ENCODE results near the gene MANSC1.
"Not testable (repeated sequence)": the region's sequence is repeated elsewhere in the genome, so short reads cannot be mapped to it uniquely, and the experiment has no call there.

MANSC1 gene

GRCh38 chr12:12319451-12320183 lies 30.4 kb downstream of the MANSC1 start:
- Mint-ChIP-seq H3K27me3 (peaks cover 3% of the 10 kb centered on the region), H3K9me3 (ENCODE audit: low read depth) (no peaks in the 10 kb centered on the region), H3K36me3 (peaks cover 2% of the 10 kb centered on the region), H3K4me1 (ENCODE audit: low read depth) (no peaks in the 10 kb centered on the region), H3K27ac (no peak overlapping the region), H3K4me3 (no peak overlapping the region)

GRCh38 chr12:12315838-12316237 lies 34.2 kb downstream of the MANSC1 start:
- Mint-ChIP-seq H3K9me3 (ENCODE audit: low read depth) (no peaks in the 10 kb centered on the region), H3K4me1 (ENCODE audit: low read depth) (peaks cover 2% of the 10 kb centered on the region), H3K36me3 (peaks cover 2% of the 10 kb centered on the region), H3K4me3 (no peak overlapping the region), H3K27me3 (peaks cover 4% of the 10 kb centered on the region), H3K27ac (no peak overlapping the region)

- not testable (repeated sequence) for H3K9me3 Mint-ChIP-seq (ENCODE audit: low read depth); H3K27ac Mint-ChIP-seq; H3K4me3 Mint-ChIP-seq; H3K27me3 Mint-ChIP-seq; H3K4me1 Mint-ChIP-seq (ENCODE audit: low read depth); H3K36me3 Mint-ChIP-seq
These were observed 39.3 kb downstream of the MANSC1 start for GRCh38 chr12:12310695-12311094.

GRCh38 chr12:12305568-12306300 lies 44.3 kb downstream of the MANSC1 start:
- Mint-ChIP-seq H3K27me3 (no peaks in the 10 kb centered on the region), H3K4me1 (ENCODE audit: low read depth) (no peaks in the 10 kb centered on the region), H3K9me3 (ENCODE audit: low read depth) (peaks cover 3% of the 10 kb centered on the region), H3K36me3 (no peaks in the 10 kb centered on the region), H3K27ac (no peak overlapping the region), H3K4me3 (no peak overlapping the region)

- peaks cover 3% of the 10 kb centered on the region for H3K9me3 Mint-ChIP-seq (ENCODE audit: low read depth)
- no peak overlapping the region for H3K4me3 Mint-ChIP-seq
- no peaks in the 10 kb centered on the region for H3K36me3 Mint-ChIP-seq
- H3K27me3 Mint-ChIP-seq = no peaks in the 10 kb centered on the region
- no peak overlapping the region for H3K27ac Mint-ChIP-seq
- no peaks in the 10 kb centered on the region for H3K4me1 Mint-ChIP-seq (ENCODE audit: low read depth)
These were observed 47.1 kb downstream of the MANSC1 start for GRCh38 chr12:12302976-12303375.

- no peaks in the 10 kb centered on the region for H3K36me3 Mint-ChIP-seq
- peaks cover 3% of the 10 kb centered on the region for H3K9me3 Mint-ChIP-seq (ENCODE audit: low read depth)
- H3K4me1 Mint-ChIP-seq (ENCODE audit: low read depth) = no peaks in the 10 kb centered on the region
- no peaks in the 10 kb centered on the region for H3K27me3 Mint-ChIP-seq
- no peak overlapping the region for H3K4me3 Mint-ChIP-seq
- no peak overlapping the region for H3K27ac Mint-ChIP-seq
These were observed 48.9 kb downstream of the MANSC1 start for GRCh38 chr12:12301122-12301521.

- Mint-ChIP-seq H3K4me1 (ENCODE audit: low read depth) (no peaks in the 10 kb centered on the region), H3K4me3 (no peak overlapping the region), H3K9me3 (ENCODE audit: low read depth) (no peaks in the 10 kb centered on the region)
These were observed 52.7 kb downstream of the MANSC1 start for GRCh38 chr12:12297201-12297830.

GRCh38 chr12:12294215-12295005 lies 55.6 kb downstream of the MANSC1 start:
- Mint-ChIP-seq H3K4me1 (ENCODE audit: low read depth) (peaks cover 8% of the 10 kb centered on the region), H3K27me3 (peaks cover 2% of the 10 kb centered on the region), H3K36me3 (no peaks in the 10 kb centered on the region), H3K9me3 (ENCODE audit: low read depth) (no peaks in the 10 kb centered on the region), H3K4me3 (no peak overlapping the region), H3K27ac (no peak overlapping the region)

More at GRCh38 chr12:12297201-12297830, 52.7 kb downstream of the MANSC1 start:
- Mint-ChIP-seq H3K36me3 (no peaks in the 10 kb centered on the region), H3K27ac (no peak overlapping the region), H3K27me3 (peaks cover 2% of the 10 kb centered on the region)

GRCh38 chr12:12290206-12290605 lies 59.8 kb downstream of the MANSC1 start:
- no peaks in the 10 kb centered on the region for H3K9me3 Mint-ChIP-seq (ENCODE audit: low read depth)
- no peaks in the 10 kb centered on the region for H3K27me3 Mint-ChIP-seq
- H3K36me3 Mint-ChIP-seq = no peaks in the 10 kb centered on the region
- H3K27ac Mint-ChIP-seq = no peak overlapping the region
- H3K4me1 Mint-ChIP-seq (ENCODE audit: low read depth) = peaks cover 8% of the 10 kb centered on the region
- no peak overlapping the region for H3K4me3 Mint-ChIP-seq

GRCh38 chr12:12286441-12286840 lies 63.6 kb downstream of the MANSC1 start:
- Mint-ChIP-seq H3K4me1 (ENCODE audit: low read depth) (peaks cover 8% of the 10 kb centered on the region), H3K4me3 (no peak overlapping the region), H3K27ac (no peak overlapping the region), H3K27me3 (no peaks in the 10 kb centered on the region), H3K9me3 (ENCODE audit: low read depth) (no peaks in the 10 kb centered on the region), H3K36me3 (no peaks in the 10 kb centered on the region)

- no peak overlapping the region for H3K27ac Mint-ChIP-seq
- H3K9me3 Mint-ChIP-seq (ENCODE audit: low read depth) = peaks cover 1% of the 10 kb centered on the region
- H3K4me3 Mint-ChIP-seq = no peak overlapping the region
- H3K27me3 Mint-ChIP-seq = peaks cover 2% of the 10 kb centered on the region
- no peaks in the 10 kb centered on the region for H3K36me3 Mint-ChIP-seq
- H3K4me1 Mint-ChIP-seq (ENCODE audit: low read depth) = no peaks in the 10 kb centered on the region
These were observed 67.1 kb downstream of the MANSC1 start for GRCh38 chr12:12282761-12283425.

- no peak overlapping the region for H3K4me3 Mint-ChIP-seq
- H3K27me3 Mint-ChIP-seq = peaks cover 2% of the 10 kb centered on the region
- H3K36me3 Mint-ChIP-seq = no peaks in the 10 kb centered on the region
- H3K9me3 Mint-ChIP-seq (ENCODE audit: low read depth) = peaks cover 6% of the 10 kb centered on the region
- H3K27ac Mint-ChIP-seq = no peak overlapping the region
- H3K4me1 Mint-ChIP-seq (ENCODE audit: low read depth) = no peaks in the 10 kb centered on the region
These were observed 67.8 kb downstream of the MANSC1 start for GRCh38 chr12:12282202-12282601.

- no peak overlapping the region for H3K4me3 Mint-ChIP-seq
- H3K36me3 Mint-ChIP-seq = no peaks in the 10 kb centered on the region
- no peaks in the 10 kb centered on the region for H3K4me1 Mint-ChIP-seq (ENCODE audit: low read depth)
- H3K9me3 Mint-ChIP-seq (ENCODE audit: low read depth) = peaks cover 9% of the 10 kb centered on the region
- H3K27me3 Mint-ChIP-seq = peaks cover 2% of the 10 kb centered on the region
- no peak overlapping the region for H3K27ac Mint-ChIP-seq
These were observed 68.9 kb downstream of the MANSC1 start for GRCh38 chr12:12281134-12281533.

- no peak overlapping the region for H3K27ac Mint-ChIP-seq
- peaks cover 2% of the 10 kb centered on the region for H3K27me3 Mint-ChIP-seq
- no peak overlapping the region for H3K4me3 Mint-ChIP-seq
- peaks cover 9% of the 10 kb centered on the region for H3K9me3 Mint-ChIP-seq (ENCODE audit: low read depth)
- H3K4me1 Mint-ChIP-seq (ENCODE audit: low read depth) = no peaks in the 10 kb centered on the region
- H3K36me3 Mint-ChIP-seq = peaks cover 3% of the 10 kb centered on the region
These were observed 71.1 kb downstream of the MANSC1 start for GRCh38 chr12:12278899-12279298.
